GM12878 (cell line): ENCODE measurements around the gene EBF3. TPM values are rescaled to one million over a fixed set of nuclear protein-coding genes. Genes with fewer than 3 reads are reported as not detected.

ENCODE experiments used
- ATAC-seq: fragments of 200-7000 bp; cut with Tn5 transposase; 3 replicates; pipeline ENCODE4 v1.9.1; 2020; ENCODE audit warnings: mild to moderate bottlenecking, moderate library complexity
- BruUV-seq: library from RNA; stranded (reverse); fragments of 400-500 nt; replicated peaks from 2 replicates; lab custom pipeline; 2021; lab: Mats Ljungman, UMichigan
- CTCF ChIA-PET: fragments of 300-600 bp; sonication (Branson Sonifier 250); formaldehyde crosslinking; extraction: SDS; loops from one replicate; lab custom pipeline; 2021; ENCODE audit warnings: inconsistent platforms; lab: Yijun Ruan, JAX
- POLR2A ChIA-PET: fragments of 350-600 bp; formaldehyde crosslinking; extraction: SDS; loops from one replicate; lab custom pipeline; 2021; ENCODE audit warnings: inconsistent platforms; lab: Charles Lee
- RAD21 ChIA-PET: fragments of 300-600 bp; sonication (Branson Sonifier 250); formaldehyde crosslinking; loops from one replicate; lab custom pipeline; 2023; ENCODE audit warnings: antibody characterized with exemption; ENCODE audit not compliant: unreplicated experiment; lab: Charles Lee
- SMC1A ChIA-PET: fragments of 300-600 bp; sonication (Branson Sonifier 250); formaldehyde crosslinking; loops from one replicate; lab custom pipeline; 2023; ENCODE audit not compliant: unreplicated experiment, uncharacterized antibody; lab: Charles Lee
- DNase-seq: peaks from one replicate; pipeline ENCODE4 v3.0.0-alpha.2; 2011; ENCODE audit warnings: low read depth, low spot score
- FAIRE-seq: peaks from 3 replicates; lab custom pipeline; 2011; peaks lifted over from hg19 to GRCh38; lab: Jason Lieb, UNC
- H2AFZ ChIP-seq: 2 replicates; pipeline ENCODE4 v1.6.0; 2011; ENCODE audit warnings: low read depth, low read length, control low read depth; ENCODE audit not compliant: control insufficient read depth
- H3K27ac ChIP-seq: 2 replicates; pipeline ENCODE4 v1.5.1; 2011; ENCODE audit warnings: control low read depth; ENCODE audit not compliant: control insufficient read depth, insufficient read depth
- H3K27me3 ChIP-seq, 2 experiments: replicated peaks in 1 of 2; 2 replicates each; pipeline versions ENCODE4 v1.6.0 to v1.6.1; 2011; ENCODE audit warnings: low read length in 1 of 2; ENCODE audit not compliant: control insufficient read depth in 2 of 2, insufficient read depth in 2 of 2
- H3K36me3 ChIP-seq, 2 experiments: 2 replicates each; pipeline ENCODE4 v1.5.1; 2011; ENCODE audit warnings: low read length in 1 of 2; ENCODE audit not compliant: control insufficient read depth in 2 of 2, insufficient read depth in 2 of 2
- H3K4me1 ChIP-seq: 2 replicates; pipeline ENCODE4 v1.6.1; 2011; ENCODE audit warnings: mild to moderate bottlenecking, low read length, moderate library complexity, mixed read lengths; ENCODE audit not compliant: control insufficient read depth, insufficient read depth
- H3K4me2 ChIP-seq: 2 replicates; pipeline ENCODE4 v1.6.0; 2011; ENCODE audit warnings: control low read depth; ENCODE audit not compliant: control insufficient read depth, insufficient read depth
- H3K4me3 ChIP-seq: fragments of 200-600 bp; sonication (generic); 2 replicates; pipeline ENCODE4 v1.5.1; 2016
- H3K79me2 ChIP-seq: 2 replicates; pipeline ENCODE4 v1.6.0; 2011; ENCODE audit warnings: low read length; ENCODE audit not compliant: control insufficient read depth, insufficient read depth
- H3K9ac ChIP-seq: 2 replicates; pipeline ENCODE4 v1.8.0; 2011; ENCODE audit warnings: low read length, control low read depth, mixed read lengths; ENCODE audit not compliant: control insufficient read depth, insufficient read depth
- H3K9me3 ChIP-seq: replicated peaks from 3 replicates; pipeline ENCODE4 v1.5.1; 2011; ENCODE audit warnings: mild to moderate bottlenecking, low read length; ENCODE audit not compliant: control insufficient read depth, insufficient read depth
- H4K20me1 ChIP-seq: 2 replicates; pipeline ENCODE4 v1.6.0; 2011; ENCODE audit not compliant: control insufficient read depth, insufficient read depth
- BRCA1 ChIP-seq: IDR thresholded peaks from 2 replicates; pipeline ENCODE4 v1.6.1; 2011; ENCODE audit warnings: low read depth, low read length, improper control_type of control experiment
- CBX5 ChIP-seq: sonication (generic); IDR thresholded peaks from 2 replicates; pipeline ENCODE4 v1.6.1; 2016; ENCODE audit warnings: low read depth, moderate library complexity, mild to moderate bottlenecking, inconsistent platforms
- CREM ChIP-seq: IDR thresholded peaks from 2 replicates; pipeline ENCODE4 v1.6.1; 2014; ENCODE audit warnings: antibody characterized with exemption, low read depth
- E2F4 ChIP-seq: IDR thresholded peaks from 2 replicates; pipeline ENCODE4 v1.6.1; 2012; ENCODE audit warnings: low read depth, low read length, improper control_type of control experiment
- EED ChIP-seq: sonication (generic); IDR thresholded peaks from 2 replicates; pipeline ENCODE4 v1.6.1; 2016; ENCODE audit warnings: antibody characterized with exemption, low read depth
- KAT2A ChIP-seq: conservative IDR thresholded peaks from 2 replicates; pipeline ENCODE4 v1.6.1; 2011; ENCODE audit warnings: low read depth, low read length; ENCODE audit not compliant: control insufficient read depth
- KDM1A ChIP-seq: fragments of 200-600 bp; sonication (generic); IDR thresholded peaks from 2 replicates; pipeline ENCODE4 v1.6.1; 2016; ENCODE audit warnings: borderline replicate concordance
- MTA3 ChIP-seq: IDR thresholded peaks from 2 replicates; pipeline ENCODE4 v1.6.1; 2012; ENCODE audit warnings: low read length, inconsistent platforms, borderline replicate concordance
- MYC ChIP-seq: IDR thresholded peaks from 2 replicates; pipeline ENCODE4 v1.6.1; 2011; ENCODE audit warnings: mild to moderate bottlenecking, low read length, moderate library complexity, inconsistent platforms; ENCODE audit not compliant: insufficient read depth, insufficient replicate concordance, insufficient read length, severe bottlenecking
- POLR2AphosphoS2 ChIP-seq: IDR thresholded peaks from 2 replicates; pipeline ENCODE4 v1.6.1; 2011; ENCODE audit warnings: low read depth, mild to moderate bottlenecking, low read length, improper control_type of control experiment, moderate library complexity
- RB1 ChIP-seq: fragments of 450-650 bp; formaldehyde crosslinking; IDR thresholded peaks from 2 replicates; pipeline ENCODE4 v1.6.1; 2017; ENCODE audit warnings: mild to moderate bottlenecking, borderline replicate concordance
- TAF1 ChIP-seq: IDR thresholded peaks from 2 replicates; pipeline ENCODE4 v1.6.1; 2011; ENCODE audit warnings: mild to moderate bottlenecking, low read depth, low read length, borderline replicate concordance
- ZNF622 ChIP-seq: fragments of 450-650 bp; IDR thresholded peaks from 2 replicates; pipeline ENCODE4 v1.6.1; 2017; ENCODE audit warnings: mild to moderate bottlenecking, inconsistent platforms
- WGBS: methylation state at CpG from one replicate; pipeline ENCODE4 v1.1.6; 2016; ENCODE audit warnings: low lambda C conversion rate; ENCODE audit not compliant: insufficient replicate concordance, insufficient coverage; ENCODE audit errors: missing lambda C conversion rate; 5-methylcytosine and 5-hydroxymethylcytosine counted together
- in situ Hi-C: fragments of 300-500 bp; cut with MboI; formaldehyde crosslinking; loops from 9 replicates; pipeline ENCODE4 v1.14.3; 2018; ENCODE audit warnings: mixed read lengths
- intact Hi-C: fragments of 100-400 bp; cut with micrococcal nuclease; formaldehyde crosslinking; loops from one replicate; pipeline ENCODE4 v1.14.2; 2022; ENCODE audit not compliant: unreplicated experiment
- polyA plus RNA-seq, 11 experiments: library from polyadenylated mRNA; depleted of rRNA in 4 of 11; unstranded in 6 of 11; stranded (reverse) in 5 of 11; fragments of >200 nt; fragmentation: Nextera tagmentation in 4 of 11; fragmentation: Illumina TruSeq in 1 of 11; extraction: Ambion mirVana in 4 of 11; extraction: Trizol in 1 of 11; gene quantifications; 1 replicate in 1 of 11; 2 replicates in 10 of 11; pipeline versions ENCODE4 v1.2.1 to v1.2.3, GENCODE V29; 2011 to 2016; ENCODE audit warnings: inconsistent platforms in 2 of 11, missing spikeins in 2 of 11, low read depth in 1 of 11
- total RNA-seq, 4 experiments: library from RNA; depleted of rRNA in 3 of 4; stranded (reverse); fragments of >200 nt in 3 of 4; fragmentation: Illumina TruSeq in 1 of 4; extraction: Trizol in 1 of 4; gene quantifications; 2 replicates each; pipeline versions ENCODE4 v1.2.1 to v1.2.3, GENCODE V29; 2013 to 2021
- TF ChIP-seq, protein P1 (sequence below): fragments of 450-650 bp; IDR thresholded peaks from 2 replicates; pipeline ENCODE4 v1.6.1; 2017; ENCODE audit warnings: mild to moderate bottlenecking, moderate library complexity

The EBF3 gene
- total and polyA plus RNA-seq, 10 of the 15 experiments (the other 5 are each of a cell fraction or from before 2014, with no cell fraction given): not detected

DNA sequence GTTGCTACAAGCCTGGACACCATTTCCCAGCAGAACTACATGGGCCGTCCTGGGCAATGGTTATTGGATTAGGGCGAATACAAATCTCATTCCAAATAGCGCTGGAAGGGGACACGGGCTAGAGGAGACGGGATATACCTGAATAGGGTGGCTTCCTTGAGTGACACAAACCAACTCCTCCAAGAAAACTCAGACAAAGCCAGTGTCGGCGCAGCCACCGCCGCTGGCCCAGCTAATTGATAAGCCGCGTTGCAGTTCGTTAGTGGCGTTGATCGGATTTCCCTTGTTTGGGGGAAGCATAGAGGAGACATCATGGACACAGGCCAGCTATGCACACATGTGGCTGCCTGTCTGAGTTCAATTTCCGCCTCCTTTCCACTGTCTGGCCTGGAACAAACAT lies 55.7 kb downstream of the EBF3 start:
- H3K79me2 ChIP-seq: no peaks in the 10 kb centered on the region
- BruUV-seq: no TSS peak
- H3K27me3 ChIP-seq: no peaks in the 10 kb centered on the region
- 70% methylated on average over 15 of the region's 15 CpGs for WGBS
- no peaks in the 10 kb centered on the region for H4K20me1 ChIP-seq
- intact Hi-C loops (no loop called here), in situ Hi-C loops (no loop called here)
- POLR2A ChIA-PET: no interaction called here
- no peak overlapping the region for H3K9ac ChIP-seq
- no peak overlapping the region for H3K4me3 ChIP-seq
- SMC1A ChIA-PET: no interaction called here
- RAD21 ChIA-PET: no interaction called here
- no peaks in the 10 kb centered on the region for H3K9me3 ChIP-seq
- DNase-seq (no peak), FAIRE-seq (no peak), ATAC-seq (no peak)
- H3K4me2 ChIP-seq: no peak overlapping the region
- TF ChIP-seq E2F4: no peak
- TF ChIP-seq TAF1: no peak
- no peak for TF ChIP-seq KAT2A
- no peak for TF ChIP-seq EED
- TF ChIP-seq POLR2AphosphoS2: no peak
- no peak for TF ChIP-seq BRCA1
- no peak for TF ChIP-seq RB1
- TF ChIP-seq, protein P1, sequence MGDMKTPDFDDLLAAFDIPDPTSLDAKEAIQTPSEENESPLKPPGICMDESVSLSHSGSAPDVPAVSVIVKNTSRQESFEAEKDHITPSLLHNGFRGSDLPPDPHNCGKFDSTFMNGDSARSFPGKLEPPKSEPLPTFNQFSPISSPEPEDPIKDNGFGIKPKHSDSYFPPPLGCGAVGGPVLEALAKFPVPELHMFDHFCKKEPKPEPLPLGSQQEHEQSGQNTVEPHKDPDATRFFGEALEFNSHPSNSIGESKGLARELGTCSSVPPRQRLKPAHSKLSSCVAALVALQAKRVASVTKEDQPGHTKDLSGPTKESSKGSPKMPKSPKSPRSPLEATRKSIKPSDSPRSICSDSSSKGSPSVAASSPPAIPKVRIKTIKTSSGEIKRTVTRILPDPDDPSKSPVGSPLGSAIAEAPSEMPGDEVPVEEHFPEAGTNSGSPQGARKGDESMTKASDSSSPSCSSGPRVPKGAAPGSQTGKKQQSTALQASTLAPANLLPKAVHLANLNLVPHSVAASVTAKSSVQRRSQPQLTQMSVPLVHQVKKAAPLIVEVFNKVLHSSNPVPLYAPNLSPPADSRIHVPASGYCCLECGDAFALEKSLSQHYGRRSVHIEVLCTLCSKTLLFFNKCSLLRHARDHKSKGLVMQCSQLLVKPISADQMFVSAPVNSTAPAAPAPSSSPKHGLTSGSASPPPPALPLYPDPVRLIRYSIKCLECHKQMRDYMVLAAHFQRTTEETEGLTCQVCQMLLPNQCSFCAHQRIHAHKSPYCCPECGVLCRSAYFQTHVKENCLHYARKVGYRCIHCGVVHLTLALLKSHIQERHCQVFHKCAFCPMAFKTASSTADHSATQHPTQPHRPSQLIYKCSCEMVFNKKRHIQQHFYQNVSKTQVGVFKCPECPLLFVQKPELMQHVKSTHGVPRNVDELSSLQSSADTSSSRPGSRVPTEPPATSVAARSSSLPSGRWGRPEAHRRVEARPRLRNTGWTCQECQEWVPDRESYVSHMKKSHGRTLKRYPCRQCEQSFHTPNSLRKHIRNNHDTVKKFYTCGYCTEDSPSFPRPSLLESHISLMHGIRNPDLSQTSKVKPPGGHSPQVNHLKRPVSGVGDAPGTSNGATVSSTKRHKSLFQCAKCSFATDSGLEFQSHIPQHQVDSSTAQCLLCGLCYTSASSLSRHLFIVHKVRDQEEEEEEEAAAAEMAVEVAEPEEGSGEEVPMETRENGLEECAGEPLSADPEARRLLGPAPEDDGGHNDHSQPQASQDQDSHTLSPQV: no peak
- no peak for TF ChIP-seq ZNF622
- no peak for TF ChIP-seq KDM1A
- no peak for TF ChIP-seq MYC
- TF ChIP-seq CBX5: no peak
- TF ChIP-seq MTA3: no peak
- TF ChIP-seq CREM: no peak
- no peaks in the 10 kb centered on the region for H3K36me3 ChIP-seq
- no peak overlapping the region for H3K27ac ChIP-seq
- CTCF ChIA-PET: no interaction called here
- H3K4me1 ChIP-seq: no peaks in the 10 kb centered on the region
- H2AFZ ChIP-seq: no peak overlapping the region
